ENCODE data around the gene GALNT15.

Gene GALNT15

GRCh38 chr3:16239780-16240179, 65.3 kb downstream of the GALNT15 start:
- Histone ChIP-seq H3K4me1 (ENCODE audit: control insufficient read depth, insufficient read depth, low read length) (no peaks in the 10 kb centered on the region), H3K9me3 (ENCODE audit: control insufficient read depth, low read length) (no peaks in the 10 kb centered on the region), H3K4me3 (ENCODE audit: low read length) (no peak overlapping the region), H3K36me3 (ENCODE audit: control insufficient read depth, insufficient read depth, low read length) (no peaks in the 10 kb centered on the region), H3K27me3 (ENCODE audit: control insufficient read depth, insufficient read depth, low read length) (no peaks in the 10 kb centered on the region), H3K9ac (ENCODE audit: low read length) (no peak overlapping the region)

- Histone ChIP-seq H3K36me3 (ENCODE audit: control insufficient read depth, insufficient read depth, low read length) (no peaks in the 10 kb centered on the region), H3K4me3 (ENCODE audit: low read length) (no peak overlapping the region), H3K4me1 (ENCODE audit: control insufficient read depth, insufficient read depth, low read length) (no peaks in the 10 kb centered on the region), H3K27me3 (ENCODE audit: control insufficient read depth, insufficient read depth, low read length) (no peaks in the 10 kb centered on the region), H3K9me3 (ENCODE audit: control insufficient read depth, low read length) (no peaks in the 10 kb centered on the region), H3K9ac (ENCODE audit: low read length) (no peak overlapping the region)
Measured at GRCh38 chr3:16240229-16241023, 65.9 kb downstream of the GALNT15 start.

- Histone ChIP-seq H3K9ac (ENCODE audit: low read length) (no peak overlapping the region), H3K36me3 (ENCODE audit: control insufficient read depth, insufficient read depth, low read length) (no peaks in the 10 kb centered on the region)
Measured at GRCh38 chr3:16241225-16241624, 66.7 kb downstream of the GALNT15 start.

GRCh38 chr3:16242177-16242576, 67.7 kb downstream of the GALNT15 start:
- Histone ChIP-seq H3K4me3 (ENCODE audit: low read length) (no peak overlapping the region), H3K4me1 (ENCODE audit: control insufficient read depth, insufficient read depth, low read length) (no peaks in the 10 kb centered on the region), H3K36me3 (ENCODE audit: control insufficient read depth, insufficient read depth, low read length) (no peaks in the 10 kb centered on the region), H3K9me3 (ENCODE audit: control insufficient read depth, low read length) (no peaks in the 10 kb centered on the region), H3K9ac (ENCODE audit: low read length) (no peak overlapping the region), H3K27me3 (ENCODE audit: control insufficient read depth, insufficient read depth, low read length) (no peaks in the 10 kb centered on the region)

More at GRCh38 chr3:16241225-16241624, 66.7 kb downstream of the GALNT15 start:
- H3K9me3 ChIP-seq (ENCODE audit: control insufficient read depth, low read length) = no peaks in the 10 kb centered on the region
- H3K4me3 ChIP-seq (ENCODE audit: low read length) = no peak overlapping the region
- no peaks in the 10 kb centered on the region for H3K27me3 ChIP-seq (ENCODE audit: control insufficient read depth, insufficient read depth, low read length)
- H3K4me1 ChIP-seq (ENCODE audit: control insufficient read depth, insufficient read depth, low read length) = no peaks in the 10 kb centered on the region

- no peak overlapping the region for H3K4me3 ChIP-seq (ENCODE audit: low read length)
- H3K36me3 ChIP-seq (ENCODE audit: control insufficient read depth, insufficient read depth, low read length) = no peaks in the 10 kb centered on the region
- no peaks in the 10 kb centered on the region for H3K4me1 ChIP-seq (ENCODE audit: control insufficient read depth, insufficient read depth, low read length)
- no peak overlapping the region for H3K9ac ChIP-seq (ENCODE audit: low read length)
- H3K9me3 ChIP-seq (ENCODE audit: control insufficient read depth, low read length) = no peaks in the 10 kb centered on the region
- no peaks in the 10 kb centered on the region for H3K27me3 ChIP-seq (ENCODE audit: control insufficient read depth, insufficient read depth, low read length)
Measured at GRCh38 chr3:16243706-16244490, 69.4 kb downstream of the GALNT15 start.

- Histone ChIP-seq H3K27me3 (ENCODE audit: control insufficient read depth, insufficient read depth, low read length) (no peaks in the 10 kb centered on the region), H3K4me3 (ENCODE audit: low read length) (no peak overlapping the region), H3K4me1 (ENCODE audit: control insufficient read depth, insufficient read depth, low read length) (no peaks in the 10 kb centered on the region), H3K9me3 (ENCODE audit: control insufficient read depth, low read length) (no peaks in the 10 kb centered on the region), H3K9ac (ENCODE audit: low read length) (no peak overlapping the region), H3K36me3 (ENCODE audit: control insufficient read depth, insufficient read depth, low read length) (no peaks in the 10 kb centered on the region)
Measured at GRCh38 chr3:16245609-16246008, 71.1 kb downstream of the GALNT15 start.

- Histone ChIP-seq H3K9ac (ENCODE audit: low read length) (no peak overlapping the region), H3K27me3 (ENCODE audit: control insufficient read depth, insufficient read depth, low read length) (no peaks in the 10 kb centered on the region), H3K36me3 (ENCODE audit: control insufficient read depth, insufficient read depth, low read length) (no peaks in the 10 kb centered on the region), H3K4me1 (ENCODE audit: control insufficient read depth, insufficient read depth, low read length) (peaks cover 8% of the 10 kb centered on the region), H3K4me3 (ENCODE audit: low read length) (no peak overlapping the region), H3K9me3 (ENCODE audit: control insufficient read depth, low read length) (no peaks in the 10 kb centered on the region)
Measured at GRCh38 chr3:16247282-16248061, 73.0 kb downstream of the GALNT15 start.

- H3K4me1 ChIP-seq (ENCODE audit: control insufficient read depth, insufficient read depth, low read length) = peaks cover 8% of the 10 kb centered on the region
Measured at GRCh38 chr3:16248556-16248955, 74.1 kb downstream of the GALNT15 start.

GRCh38 chr3:16249336-16249735, 74.9 kb downstream of the GALNT15 start:
- Histone ChIP-seq H3K9me3 (ENCODE audit: control insufficient read depth, low read length) (no peaks in the 10 kb centered on the region), H3K9ac (ENCODE audit: low read length) (no peak overlapping the region), H3K4me1 (ENCODE audit: control insufficient read depth, insufficient read depth, low read length) (peaks cover 8% of the 10 kb centered on the region), H3K4me3 (ENCODE audit: low read length) (no peak overlapping the region), H3K36me3 (ENCODE audit: control insufficient read depth, insufficient read depth, low read length) (no peaks in the 10 kb centered on the region), H3K27me3 (ENCODE audit: control insufficient read depth, insufficient read depth, low read length) (no peaks in the 10 kb centered on the region)

More at GRCh38 chr3:16248556-16248955, 74.1 kb downstream of the GALNT15 start:
- Histone ChIP-seq H3K9me3 (ENCODE audit: control insufficient read depth, low read length) (no peaks in the 10 kb centered on the region), H3K36me3 (ENCODE audit: control insufficient read depth, insufficient read depth, low read length) (no peaks in the 10 kb centered on the region), H3K9ac (ENCODE audit: low read length) (no peak overlapping the region), H3K27me3 (ENCODE audit: control insufficient read depth, insufficient read depth, low read length) (no peaks in the 10 kb centered on the region), H3K4me3 (ENCODE audit: low read length) (no peak overlapping the region)

GRCh38 chr3:16249886-16250285, 75.4 kb downstream of the GALNT15 start:
- Histone ChIP-seq H3K4me3 (ENCODE audit: low read length) (no peak overlapping the region), H3K36me3 (ENCODE audit: control insufficient read depth, insufficient read depth, low read length) (no peaks in the 10 kb centered on the region), H3K27me3 (ENCODE audit: control insufficient read depth, insufficient read depth, low read length) (no peaks in the 10 kb centered on the region), H3K9ac (ENCODE audit: low read length) (no peak overlapping the region), H3K4me1 (ENCODE audit: control insufficient read depth, insufficient read depth, low read length) (peaks cover 8% of the 10 kb centered on the region), H3K9me3 (ENCODE audit: control insufficient read depth, low read length) (no peaks in the 10 kb centered on the region)

- Histone ChIP-seq H3K4me1 (ENCODE audit: control insufficient read depth, insufficient read depth, low read length) (peaks cover 8% of the 10 kb centered on the region), H3K4me3 (ENCODE audit: low read length) (no peak overlapping the region), H3K27me3 (ENCODE audit: control insufficient read depth, insufficient read depth, low read length) (no peaks in the 10 kb centered on the region), H3K9ac (ENCODE audit: low read length) (no peak overlapping the region), H3K36me3 (ENCODE audit: control insufficient read depth, insufficient read depth, low read length) (no peaks in the 10 kb centered on the region), H3K9me3 (ENCODE audit: control insufficient read depth, low read length) (no peaks in the 10 kb centered on the region)
Measured at GRCh38 chr3:16251316-16252085, 77.0 kb downstream of the GALNT15 start.
